ENCODE data around the gene GPR39. TPM values are rescaled to one million over a fixed set of nuclear protein-coding genes. Genes with fewer than 3 reads are reported as not detected.
A peak's percentile ranks its signal among the peaks of the same experiment; 100 is the strongest.
"Not testable (repeated sequence)": the region's sequence is repeated elsewhere in the genome, so short reads cannot be mapped to it uniquely, and the experiment has no call there.

GPR39 gene
- total RNA-seq (2014; rRNA removed; shearing (Covaris generic)) = 5.5 and 8.1 TPM in 2 replicates

DNA sequence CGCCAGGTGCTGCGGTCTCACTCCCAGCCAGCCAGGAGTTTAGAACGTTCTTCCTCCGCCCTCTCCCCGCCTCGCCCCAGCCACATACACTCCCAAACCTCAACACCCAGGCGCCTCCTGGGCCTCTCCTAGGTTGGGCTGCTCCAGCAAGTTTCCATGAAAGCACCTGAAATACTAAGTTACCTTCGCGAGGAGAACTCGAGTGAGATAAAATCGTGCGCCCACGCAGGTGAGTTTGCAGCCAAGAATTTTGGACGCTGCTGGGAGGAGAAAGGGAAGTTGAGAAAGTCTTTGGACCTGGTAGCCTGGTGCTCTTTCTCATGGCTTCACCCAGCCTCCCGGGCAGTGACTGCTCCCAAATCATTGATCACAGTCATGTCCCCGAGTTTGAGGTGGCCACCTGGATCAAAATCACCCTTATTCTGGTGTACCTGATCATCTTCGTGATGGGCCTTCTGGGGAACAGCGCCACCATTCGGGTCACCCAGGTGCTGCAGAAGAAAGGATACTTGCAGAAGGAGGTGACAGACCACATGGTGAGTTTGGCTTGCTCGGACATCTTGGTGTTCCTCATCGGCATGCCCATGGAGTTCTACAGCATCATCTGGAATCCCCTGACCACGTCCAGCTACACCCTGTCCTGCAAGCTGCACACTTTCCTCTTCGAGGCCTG is at the start of gene GPR39:
TSS of gene GPR39 (plus strand) at position 83 of the 673 bp plus-strand sequence.
- DNase-seq (ENCODE audit: low read depth) = no peak

DNA sequence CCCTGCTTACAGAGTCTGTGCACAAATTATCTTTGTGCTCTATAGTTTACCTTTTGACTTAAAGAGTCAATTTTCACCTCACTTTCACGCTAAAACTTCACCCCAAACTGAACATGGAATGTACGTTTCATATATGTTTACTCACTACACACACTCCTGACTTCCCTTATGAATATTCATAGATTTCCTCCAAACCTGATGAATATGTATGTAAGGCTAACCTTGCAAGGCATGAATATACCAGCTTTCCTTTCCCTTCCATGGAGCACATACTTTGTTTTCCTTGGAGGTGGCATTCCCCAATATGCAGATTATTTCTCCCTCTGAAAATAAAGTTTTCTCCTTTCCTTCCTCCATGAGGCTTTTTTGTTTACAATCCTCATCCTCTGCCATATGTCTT is 48.4 kb upstream of the GPR39 start:
- DNase-seq (ENCODE audit: low read depth) = no peak

DNA sequence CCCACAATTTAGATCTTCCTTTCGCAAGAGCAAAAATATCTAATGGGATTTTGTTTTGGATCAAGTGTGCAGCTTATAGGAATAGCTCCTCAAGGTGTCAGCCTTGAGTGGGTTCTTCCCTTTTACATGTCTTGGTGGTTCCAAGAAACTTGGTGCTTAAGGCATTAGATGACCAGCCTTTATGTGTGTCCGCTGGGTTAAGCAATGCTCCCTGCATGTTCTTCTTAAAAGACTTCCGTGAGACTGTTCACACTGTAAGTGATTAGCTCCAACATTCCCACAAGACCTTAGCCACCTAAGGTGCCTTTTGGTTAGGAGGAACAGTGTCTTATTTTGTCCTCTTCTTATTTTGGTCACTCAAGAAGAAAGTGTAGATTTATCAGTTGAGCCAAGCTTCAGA is 44.3 kb upstream of the GPR39 start:
- no peak for DNase-seq (ENCODE audit: low read depth)

DNA sequence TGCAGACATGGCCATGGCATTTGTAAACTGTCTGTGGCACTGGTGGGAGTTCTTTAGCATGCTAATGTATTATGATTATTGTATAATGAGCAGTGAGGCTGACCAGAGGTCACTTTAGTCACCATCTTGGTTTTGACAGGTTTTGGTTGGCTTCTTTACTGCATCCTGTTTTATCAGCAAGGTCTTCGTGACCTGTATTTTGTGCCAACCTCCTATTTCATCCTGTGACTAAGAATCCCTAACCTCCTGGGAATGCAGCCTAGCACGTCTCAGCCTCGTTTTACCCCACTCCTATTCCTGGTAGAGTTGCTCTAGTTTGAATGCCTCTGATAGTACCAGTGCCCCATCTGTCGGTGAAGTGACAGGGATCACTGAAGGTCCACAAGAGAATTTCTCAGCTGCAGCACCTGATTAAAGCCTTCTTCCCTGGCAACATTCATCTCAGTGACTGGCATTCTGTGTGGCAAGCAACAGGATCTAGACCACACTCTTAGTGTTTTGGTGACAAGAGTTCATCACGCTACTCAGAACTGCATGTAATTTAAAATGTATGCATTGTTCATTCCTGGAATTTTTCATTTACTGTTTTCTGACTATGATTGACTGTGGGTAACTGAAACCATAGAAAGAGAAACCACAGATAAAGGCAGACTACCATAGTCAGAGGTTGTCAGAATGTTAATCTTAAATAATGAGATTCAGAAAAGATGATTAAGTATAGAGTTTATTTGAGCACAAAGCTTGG is 43.0 kb upstream of the GPR39 start:
- DNase-seq (ENCODE audit: low read depth) = no peak

DNA sequence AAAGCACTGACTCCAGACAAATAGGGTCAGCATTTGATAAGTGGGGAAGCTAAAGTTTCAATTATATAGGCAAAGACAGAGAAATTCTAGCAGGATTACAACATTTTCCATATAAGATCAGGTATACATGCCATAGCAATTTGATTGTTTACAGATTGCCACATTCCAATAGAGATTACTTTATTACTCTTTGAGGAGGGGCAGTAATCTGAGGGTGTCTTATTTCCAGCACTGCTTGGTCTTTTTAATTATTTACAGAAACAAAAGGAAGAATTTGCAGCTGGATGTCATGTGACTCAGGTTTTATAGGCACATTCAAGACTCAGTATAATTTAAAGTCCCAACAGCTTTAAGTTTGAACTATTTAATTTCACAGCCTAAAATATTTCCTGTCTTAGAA is 42.5 kb upstream of the GPR39 start:
- DNase-seq (ENCODE audit: low read depth) = no peak

DNA sequence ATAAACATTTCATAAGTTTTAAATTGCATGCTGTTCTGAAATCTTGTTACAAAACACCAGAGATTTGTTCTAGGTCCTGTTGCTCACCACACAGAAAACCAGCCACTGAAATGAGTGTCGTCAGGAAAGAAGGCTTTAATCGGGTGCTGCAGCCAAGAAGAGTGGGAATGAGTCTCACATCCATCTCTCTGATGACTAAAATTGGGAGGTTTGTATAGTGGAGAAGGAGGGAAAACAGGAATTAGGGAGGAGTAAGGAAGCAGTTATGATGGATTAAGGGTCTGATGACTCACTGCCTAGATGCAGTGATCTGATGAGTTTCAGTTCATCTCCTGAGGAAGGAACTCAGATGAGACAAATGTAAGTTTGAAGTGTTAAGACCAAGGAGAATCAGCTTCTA is 42.1 kb upstream of the GPR39 start:
- DNase-seq (ENCODE audit: low read depth) = peak; percentile 31

DNA sequence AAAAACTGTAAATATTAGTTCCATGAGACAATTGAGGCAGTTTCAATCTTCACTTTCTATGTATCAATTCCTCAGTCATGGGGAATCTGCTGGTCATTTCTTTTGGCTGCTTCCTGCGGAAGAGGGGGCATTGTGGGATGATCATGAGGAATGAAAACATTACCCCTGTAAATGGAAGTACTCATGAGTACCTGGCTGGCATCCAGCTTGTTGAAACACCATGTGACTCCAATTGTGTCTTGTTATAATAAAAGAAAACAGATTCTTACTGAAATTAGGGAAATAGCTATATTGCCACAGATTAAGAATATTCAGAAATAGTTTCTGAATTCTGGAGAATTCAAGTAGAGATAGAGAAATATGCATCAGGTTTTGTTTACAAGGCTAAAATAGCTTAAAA is 41.6 kb upstream of the GPR39 start:
- DNase-seq (ENCODE audit: low read depth) = peak; percentile 21

DNA sequence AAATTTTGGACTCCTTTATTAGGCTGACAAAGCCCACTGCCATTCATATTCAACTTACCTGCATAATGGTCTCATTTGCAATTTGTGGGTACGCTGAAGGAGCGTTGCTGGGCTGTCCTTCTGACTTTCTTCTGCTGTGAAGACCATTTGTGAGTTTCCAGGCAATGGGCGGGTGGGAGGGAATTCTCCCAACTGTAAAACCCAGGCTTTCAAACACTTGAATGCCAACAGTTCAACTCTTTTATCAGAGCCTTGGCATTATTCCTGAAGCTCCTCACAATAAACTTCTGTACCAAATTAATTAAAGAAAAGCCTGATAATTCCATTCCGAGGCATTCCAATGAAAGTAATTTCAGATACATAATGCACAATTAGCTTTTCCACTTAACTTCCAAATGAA is 35.2 kb upstream of the GPR39 start:
- no peak for DNase-seq (ENCODE audit: low read depth)

DNA sequence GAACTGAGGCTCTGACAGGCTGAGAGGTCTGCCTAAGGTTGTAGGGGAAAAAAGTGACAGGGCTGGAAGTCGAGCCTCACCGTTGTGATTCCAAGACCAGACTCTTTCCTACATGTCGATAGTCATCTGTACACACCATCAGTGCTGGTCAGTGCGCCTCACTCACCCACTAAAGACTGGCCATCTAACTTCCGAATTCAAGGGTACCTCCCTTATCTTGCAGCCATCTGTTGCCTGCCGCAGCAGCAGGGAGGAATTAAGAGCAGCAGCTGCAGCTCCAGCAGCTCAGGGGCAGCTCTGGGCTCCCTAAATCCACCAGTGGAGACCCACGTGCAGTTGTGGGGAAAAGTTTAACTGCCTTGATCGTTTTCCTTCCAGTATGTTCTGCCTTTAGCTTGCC is 32.6 kb upstream of the GPR39 start:
- no peak for DNase-seq (ENCODE audit: low read depth)

DNA sequence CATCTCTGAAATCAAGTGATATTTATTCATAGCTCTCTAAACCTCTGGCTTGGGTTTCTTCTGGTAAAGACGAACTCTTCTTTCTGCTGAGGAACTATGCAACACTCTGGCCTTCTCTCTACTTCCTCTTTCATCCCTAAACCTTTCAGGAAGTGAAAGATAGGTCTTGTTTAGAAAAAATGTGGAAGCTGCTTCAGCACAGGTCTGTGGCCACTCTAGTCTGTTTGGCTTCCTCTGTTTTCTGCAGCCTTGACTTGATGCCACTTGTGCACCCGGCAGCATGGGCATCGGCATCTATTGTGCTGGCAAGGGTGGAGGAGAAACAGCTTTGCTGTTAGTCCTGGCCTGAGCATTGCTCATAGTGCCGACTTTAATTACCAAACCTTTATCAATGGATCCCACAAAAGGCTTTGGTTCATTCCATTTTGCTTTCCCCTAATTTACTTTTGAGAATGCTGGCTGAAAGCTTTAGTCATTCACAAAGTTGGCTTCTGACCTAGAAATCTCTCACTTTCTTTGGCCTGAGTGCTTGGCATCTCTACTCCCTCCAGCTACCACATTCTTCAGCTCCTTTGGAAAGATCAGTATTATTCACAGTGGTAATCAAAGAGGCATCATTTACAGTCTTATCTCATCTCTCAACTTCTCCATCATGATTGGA is 32.0 kb upstream of the GPR39 start:
- no peak for DNase-seq (ENCODE audit: low read depth)

DNA sequence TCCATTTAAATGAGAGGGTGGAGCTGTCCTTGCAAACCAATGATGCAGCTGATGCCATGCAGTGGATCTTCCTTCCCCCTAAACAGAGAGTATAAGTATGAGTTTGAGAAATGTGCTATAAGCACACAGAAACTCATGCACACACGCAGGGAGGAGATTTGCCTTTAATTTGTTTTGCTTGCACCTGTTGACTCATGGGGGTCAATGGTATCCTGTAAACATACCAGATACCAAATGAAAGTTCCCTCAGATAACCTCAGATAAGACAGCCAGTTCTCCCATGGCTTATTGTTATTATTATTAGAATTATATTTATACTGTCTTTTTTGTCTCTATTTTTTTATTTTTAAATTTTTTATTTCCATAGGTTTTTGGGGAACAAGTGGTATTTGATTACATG is 29.5 kb upstream of the GPR39 start:
- no peak for DNase-seq (ENCODE audit: low read depth)

DNA sequence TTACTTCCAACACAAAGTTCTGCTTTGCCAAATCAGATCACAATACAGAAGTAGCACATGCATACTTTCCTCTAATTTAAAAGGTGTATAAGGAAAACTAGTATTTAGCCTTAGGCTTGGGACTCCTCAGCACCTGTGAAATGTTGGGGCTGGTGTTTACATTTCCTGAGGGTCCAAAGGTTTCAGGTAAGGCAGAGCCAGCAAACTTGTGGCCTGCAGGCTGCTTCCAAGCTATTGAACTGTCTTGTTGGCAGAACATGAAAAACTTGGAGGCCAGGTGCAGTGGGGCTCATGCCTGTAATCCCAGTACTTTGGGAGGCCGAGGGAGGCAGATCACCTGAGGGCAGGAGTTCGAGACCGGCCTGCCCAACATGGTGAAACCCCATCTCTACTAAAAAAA is 26.5 kb upstream of the GPR39 start:
- DNase-seq (ENCODE audit: low read depth) = no peak

DNA sequence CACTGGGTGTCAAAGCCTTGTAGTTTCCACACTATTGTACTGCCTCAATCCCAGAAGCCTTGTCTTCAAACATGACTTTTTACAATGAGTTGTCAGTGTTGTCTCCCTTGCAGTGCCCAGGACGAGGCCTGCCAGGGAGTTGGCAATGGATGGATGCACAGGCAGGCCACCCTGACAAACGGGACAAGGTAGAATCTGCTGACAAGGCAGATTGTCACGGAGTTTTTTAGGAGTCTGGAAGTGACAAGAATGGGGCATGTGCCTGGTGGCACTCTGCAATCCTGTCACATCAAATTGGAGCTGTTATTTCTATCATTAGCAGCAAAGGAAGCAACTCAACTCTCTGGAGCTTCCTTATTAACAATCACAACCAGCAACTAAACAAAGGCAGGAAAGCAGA is 25.2 kb upstream of the GPR39 start:
- DNase-seq (ENCODE audit: low read depth) = no peak

DNA sequence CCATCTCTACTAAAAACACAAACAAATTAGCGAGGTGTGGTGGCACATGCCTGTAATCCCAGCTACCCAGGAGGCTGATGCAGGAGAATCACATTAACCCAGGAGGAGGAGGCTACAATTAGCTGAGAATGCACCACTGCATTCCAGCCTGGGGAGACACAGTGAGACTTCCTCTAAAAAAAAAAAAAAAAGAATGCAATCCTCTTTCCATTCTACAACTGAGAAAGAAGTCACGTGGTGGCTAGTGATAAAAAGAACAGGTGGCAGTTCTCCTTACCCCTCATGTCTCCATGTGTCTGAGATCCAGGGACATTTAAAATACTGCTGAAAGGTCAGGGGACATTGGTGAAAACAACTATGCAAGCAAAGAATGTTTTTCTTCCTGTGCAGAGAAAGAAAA is 24.4 kb upstream of the GPR39 start:
- no peak for DNase-seq (ENCODE audit: low read depth)

DNA sequence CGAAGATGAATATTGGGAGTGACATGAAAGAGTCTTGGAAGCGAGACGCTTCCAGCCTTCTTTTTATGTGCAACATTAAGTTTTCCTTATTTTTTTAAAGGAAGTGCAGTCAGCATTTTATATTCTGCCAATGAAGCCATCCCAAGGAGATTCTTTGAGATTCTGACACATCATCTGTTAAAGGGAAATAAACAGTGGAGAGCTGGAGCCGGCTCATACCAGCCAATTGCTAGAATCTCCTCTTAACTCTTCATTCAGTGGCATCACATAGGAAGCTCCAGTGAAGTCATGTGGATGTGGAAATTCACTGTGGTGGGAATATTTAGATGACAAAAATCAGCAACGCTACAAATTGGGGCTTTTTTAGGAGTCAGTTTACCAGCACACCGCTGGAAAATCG is 23.7 kb upstream of the GPR39 start:
- no peak for DNase-seq (ENCODE audit: low read depth)

DNA sequence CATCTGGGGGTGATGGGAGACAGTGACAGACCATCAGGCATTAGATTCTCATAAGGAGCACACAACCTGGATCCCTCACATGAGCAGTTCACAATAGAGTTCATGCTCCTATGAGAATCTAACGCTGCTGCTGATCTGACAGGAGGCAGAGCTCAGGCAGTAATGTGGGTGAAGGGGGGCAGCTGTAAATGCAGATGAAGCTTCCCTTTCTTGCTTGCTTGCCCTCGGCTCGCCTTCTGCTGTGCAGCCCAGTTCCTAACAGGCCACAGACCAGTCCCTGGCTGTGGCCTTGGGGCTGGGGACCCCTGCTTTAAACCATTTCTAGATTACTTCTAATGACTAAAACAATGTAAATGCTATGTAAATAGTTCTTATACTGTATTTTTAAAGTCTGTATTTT is 19.6 kb upstream of the GPR39 start:
- DNase-seq (ENCODE audit: low read depth) = not testable (repeated sequence)

DNA sequence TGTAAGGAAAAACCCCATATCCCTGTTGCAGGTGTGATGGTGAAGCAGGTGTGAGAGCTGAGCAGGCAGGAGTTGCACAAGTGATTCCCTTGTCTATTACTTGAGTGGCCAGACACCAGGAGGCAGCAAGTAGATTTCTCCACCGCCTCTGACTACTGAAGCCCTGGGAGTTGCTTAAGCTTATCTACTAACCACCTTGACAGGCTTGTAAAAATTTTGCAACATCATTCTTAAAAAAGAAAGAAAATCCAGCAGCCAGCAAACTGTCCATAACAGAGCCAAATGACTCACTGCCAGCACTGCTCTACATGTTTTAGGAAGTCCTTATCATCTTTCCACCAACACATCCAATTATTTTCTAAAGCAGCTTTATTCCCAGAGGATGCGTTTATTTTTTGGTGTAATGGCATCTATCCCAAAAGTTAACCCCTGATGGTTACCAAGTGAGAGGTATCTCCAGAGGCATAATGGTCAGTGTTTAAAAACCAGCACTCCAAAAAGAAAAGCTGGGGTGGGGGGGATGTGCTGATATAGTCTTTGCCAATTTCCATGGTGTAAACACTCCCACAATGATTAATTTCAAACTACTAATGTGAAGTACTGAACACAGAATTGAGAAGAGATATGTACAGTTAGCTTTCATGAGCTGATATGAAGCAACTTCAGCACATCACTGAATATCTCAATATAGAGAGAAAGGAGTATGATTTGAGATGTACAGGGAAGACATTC is 16.3 kb upstream of the GPR39 start:
- peak; percentile 32 for DNase-seq (ENCODE audit: low read depth)

DNA sequence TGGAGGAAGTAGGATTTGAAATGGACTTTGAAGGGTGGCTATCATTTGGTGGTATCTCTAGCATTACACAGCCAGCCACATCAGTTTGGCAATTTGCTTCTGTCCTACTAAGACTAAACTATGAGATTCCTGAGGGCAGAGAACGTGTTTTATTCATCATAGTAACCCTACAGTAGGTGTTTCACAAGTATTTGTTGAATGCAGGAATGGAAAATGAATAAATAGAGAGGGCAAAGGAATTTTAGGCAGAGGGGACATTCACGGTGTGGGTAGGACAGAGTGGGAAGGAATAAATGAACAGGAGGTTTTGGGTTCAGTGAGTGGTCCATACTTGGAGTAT is 15.7 kb upstream of the GPR39 start:
- DNase-seq (ENCODE audit: low read depth) = no peak

DNA sequence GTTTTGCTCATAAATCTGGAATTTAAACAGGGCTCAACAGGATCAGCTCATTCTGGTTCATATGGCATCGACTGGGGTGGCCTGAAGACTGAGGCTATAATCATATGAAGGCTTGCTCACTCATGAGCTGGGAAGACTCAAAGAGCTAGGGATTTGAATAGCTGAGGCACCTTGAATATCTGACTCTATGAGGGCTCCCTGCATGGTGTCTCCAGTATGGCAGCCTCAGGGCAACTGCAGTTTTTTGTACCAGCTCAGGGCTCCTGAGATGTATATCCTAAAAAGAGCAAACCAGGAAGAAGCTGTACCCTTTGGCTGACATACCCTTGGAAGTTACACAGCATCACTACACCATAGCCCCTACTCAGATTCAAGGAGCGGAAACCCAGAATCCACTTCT is 15.3 kb upstream of the GPR39 start:
- DNase-seq (ENCODE audit: low read depth) = no peak

DNA sequence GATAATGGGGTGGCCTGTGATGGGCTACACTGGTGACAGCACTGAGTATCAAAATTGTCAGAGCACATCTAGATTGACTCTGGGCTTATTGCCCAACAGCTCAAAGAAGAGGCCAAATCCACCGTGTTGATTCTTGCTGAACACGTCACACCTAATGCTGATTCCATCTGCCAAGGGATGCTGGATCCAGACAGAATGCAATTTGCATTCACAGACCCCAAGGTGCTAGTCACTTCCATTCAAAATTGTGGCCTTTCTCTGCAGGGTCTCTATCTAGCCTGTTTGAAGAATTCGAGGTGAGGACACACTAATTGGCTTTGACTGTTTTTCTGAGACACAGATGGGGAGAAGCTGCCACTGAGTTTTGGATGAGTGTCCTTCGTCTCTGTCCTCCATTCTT is 13.5 kb upstream of the GPR39 start:
- DNase-seq (ENCODE audit: low read depth) = no peak

DNA sequence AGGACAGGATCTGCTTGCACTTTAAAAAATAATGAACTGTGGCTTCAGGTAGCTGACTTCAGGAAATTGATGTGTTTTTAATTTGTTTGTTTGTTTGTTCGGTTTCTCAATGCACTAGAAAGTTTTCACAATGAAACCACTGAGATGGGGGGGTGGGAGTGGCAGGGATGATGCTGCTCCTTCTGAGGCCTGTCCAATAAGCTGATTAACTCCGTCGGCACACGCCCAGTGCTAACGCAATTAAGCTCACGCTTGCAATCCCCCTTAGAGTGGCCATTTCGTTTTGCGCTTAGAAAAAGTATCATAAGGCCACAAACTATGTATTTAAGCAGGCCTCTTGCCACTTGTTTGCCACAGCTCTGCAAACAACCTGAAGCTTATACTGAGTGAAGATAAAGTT is 12.5 kb upstream of the GPR39 start:
- no peak for DNase-seq (ENCODE audit: low read depth)

DNA sequence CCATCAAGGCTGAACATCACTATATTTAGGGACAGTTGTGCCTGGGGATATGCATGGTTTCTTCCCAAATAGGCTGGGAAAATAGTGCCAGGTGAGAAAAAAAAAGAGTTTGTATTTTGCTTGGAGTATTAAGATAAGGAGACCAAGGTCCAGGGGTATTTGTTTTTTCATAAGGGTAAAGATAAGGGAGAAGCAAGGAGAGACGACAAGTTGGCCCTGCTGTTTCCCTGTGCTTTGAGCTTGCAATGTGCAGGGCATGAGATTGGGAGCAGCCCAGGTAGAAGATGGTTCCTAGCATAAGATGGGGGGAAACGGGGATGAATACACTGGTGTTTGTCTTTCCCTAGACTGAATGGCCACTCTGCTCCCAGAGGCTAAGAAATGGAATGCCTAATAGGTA is 8.8 kb upstream of the GPR39 start:
- no peak for DNase-seq (ENCODE audit: low read depth)

DNA sequence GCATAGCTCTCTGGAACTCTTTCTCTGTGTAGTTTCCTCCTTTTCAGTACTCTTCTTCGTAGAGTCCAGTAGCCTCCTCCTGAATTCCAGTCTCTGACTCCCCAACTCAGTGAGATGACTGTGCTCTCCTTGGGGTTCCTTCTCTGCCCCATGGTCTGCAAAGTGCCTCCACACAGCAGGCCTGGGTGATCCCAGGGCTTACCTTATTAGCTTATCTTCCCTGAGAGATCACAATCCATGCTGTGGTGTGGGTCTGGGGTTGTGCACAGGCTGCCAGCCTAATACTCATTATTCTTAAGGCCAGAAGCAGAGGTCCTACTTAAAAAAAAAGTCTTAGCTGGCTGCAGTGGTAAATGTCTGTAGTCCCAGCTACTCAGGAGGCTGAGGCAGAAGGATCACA is 4.6 kb upstream of the GPR39 start:
- DNase-seq (ENCODE audit: low read depth) = no peak

Data from Daoy (cell line).